ENCODE measurements around the gene TARBP2.
A peak's percentile ranks its signal among the peaks of the same experiment; 100 is the strongest.

Gene TARBP2, protein sequence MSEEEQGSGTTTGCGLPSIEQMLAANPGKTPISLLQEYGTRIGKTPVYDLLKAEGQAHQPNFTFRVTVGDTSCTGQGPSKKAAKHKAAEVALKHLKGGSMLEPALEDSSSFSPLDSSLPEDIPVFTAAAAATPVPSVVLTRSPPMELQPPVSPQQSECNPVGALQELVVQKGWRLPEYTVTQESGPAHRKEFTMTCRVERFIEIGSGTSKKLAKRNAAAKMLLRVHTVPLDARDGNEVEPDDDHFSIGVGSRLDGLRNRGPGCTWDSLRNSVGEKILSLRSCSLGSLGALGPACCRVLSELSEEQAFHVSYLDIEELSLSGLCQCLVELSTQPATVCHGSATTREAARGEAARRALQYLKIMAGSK

DNA sequence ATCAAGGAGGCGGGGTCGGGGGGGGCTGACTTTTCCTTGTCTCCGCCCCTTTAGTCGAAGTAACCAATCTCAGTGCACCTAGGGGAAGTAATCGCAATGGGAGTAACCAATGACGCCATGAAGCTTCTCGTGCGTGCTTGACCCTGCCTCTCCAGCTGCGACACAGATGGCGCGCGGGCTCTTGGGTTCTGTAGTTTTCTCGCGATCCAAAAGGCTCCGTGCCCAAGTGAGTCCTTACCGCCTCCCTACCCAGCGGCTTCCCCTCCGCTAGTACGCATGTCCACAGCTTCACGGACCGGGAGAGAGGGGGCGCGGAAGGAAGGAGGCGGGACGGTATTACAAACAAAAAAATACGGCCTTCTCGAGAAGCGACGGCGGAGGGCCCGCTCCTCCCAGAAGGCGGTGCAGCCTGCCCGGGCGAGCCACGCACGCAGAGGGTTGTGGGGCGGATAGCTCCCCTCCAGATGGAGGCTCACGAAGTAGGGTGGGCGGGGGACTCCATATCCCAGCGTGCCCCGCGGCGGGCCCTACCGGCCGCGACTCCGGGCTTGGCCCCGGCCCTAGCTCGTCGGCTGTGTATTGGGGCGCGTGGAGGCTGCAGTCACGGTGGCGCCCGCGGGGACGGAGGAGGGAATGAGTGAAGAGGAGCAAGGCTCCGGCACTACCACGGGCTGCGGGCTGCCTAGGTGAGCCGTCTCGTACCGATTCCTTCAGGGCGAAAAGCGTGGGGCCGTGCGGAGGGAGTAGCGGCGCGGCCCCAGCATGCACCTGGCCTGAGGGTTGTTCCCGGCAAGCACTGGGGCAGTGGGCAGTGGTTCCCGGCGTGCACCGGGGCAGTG lies at the start of gene TARBP2:
TSS of gene TARBP2 (plus strand) at position 508 of the 839 bp plus-strand sequence. CDS start at position 634, 126 bp downstream.
- peak; percentile 95 for DNase-seq

DNA sequence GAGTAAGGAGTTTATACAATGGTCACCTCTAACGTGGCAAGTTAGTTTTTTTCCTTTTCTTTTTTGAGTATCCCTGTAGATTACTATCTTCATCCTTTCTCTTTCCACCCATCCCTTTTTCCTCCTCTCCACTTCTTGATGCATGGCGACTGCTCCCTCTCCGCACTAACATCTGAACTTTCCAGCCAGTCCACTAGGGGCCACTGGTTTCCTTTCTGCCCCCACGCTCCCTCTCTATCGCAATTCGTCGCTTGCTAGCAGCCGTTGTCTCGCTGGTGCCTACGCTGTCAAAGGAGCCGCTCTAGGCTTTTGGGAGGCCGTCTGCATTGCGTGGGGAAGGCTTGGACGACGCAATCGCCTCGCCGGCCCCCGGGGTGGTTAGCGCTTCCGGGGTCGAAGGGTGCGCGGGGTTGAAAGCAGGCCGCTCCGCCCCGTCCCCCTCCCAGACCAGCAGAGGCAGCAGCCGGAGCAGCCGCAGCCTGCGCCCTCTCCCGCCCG lies 49.4 kb upstream of the TARBP2 start, which contains the start of gene PCBP2:
TSS of gene PCBP2 (plus strand) at position 442 of the 498 bp plus-strand sequence. CDS start 2,699 bp downstream, outside the sequence.
- peak; percentile 98 for DNase-seq

DNA sequence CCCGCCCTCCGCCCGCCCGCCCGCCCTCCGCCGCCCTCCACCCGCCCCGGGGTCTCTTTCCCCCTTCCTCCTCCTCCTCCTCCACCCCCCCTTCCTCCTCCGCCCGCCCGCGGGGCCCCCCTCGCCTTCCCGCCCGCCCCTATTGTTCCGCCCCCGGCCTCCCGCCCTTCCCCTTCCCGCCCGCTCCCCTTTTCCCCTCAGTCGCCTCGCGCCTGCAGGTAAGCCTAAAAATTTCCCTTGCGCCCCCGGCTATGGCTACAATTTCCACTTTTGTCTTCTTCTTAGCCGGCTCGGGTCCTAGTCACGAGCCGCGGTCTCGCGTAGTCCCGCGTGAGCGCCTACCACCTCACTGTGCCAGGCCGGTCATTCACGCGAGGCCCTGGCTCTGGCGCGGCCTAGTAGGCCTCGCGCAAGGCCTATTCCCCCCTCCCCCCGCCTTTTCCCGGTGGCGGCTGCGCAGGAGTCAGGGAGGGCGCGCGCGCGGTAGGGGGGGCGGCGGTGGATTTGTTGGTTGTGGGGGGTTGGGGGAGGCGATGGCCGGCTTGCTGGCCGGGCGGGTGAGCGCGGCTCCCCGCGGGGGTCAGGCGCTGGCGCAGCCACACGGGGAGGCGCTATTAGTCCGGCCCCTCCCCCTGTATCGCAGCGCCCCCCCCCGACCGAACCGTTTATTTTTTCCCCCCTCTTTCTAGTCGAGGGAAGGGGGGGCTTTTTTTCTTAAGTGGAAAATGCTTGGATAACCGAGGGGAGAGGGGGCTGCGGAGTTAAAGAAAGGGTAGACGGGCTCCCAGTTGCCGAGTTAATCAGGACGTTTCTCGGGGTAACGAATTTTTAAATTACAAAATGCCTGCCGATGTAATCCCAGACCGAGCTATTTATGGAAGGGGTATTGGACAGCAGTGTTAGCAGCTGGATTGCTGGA lies 48.7 kb upstream of the TARBP2 start:
- peak; percentile 86 for DNase-seq

DNA sequence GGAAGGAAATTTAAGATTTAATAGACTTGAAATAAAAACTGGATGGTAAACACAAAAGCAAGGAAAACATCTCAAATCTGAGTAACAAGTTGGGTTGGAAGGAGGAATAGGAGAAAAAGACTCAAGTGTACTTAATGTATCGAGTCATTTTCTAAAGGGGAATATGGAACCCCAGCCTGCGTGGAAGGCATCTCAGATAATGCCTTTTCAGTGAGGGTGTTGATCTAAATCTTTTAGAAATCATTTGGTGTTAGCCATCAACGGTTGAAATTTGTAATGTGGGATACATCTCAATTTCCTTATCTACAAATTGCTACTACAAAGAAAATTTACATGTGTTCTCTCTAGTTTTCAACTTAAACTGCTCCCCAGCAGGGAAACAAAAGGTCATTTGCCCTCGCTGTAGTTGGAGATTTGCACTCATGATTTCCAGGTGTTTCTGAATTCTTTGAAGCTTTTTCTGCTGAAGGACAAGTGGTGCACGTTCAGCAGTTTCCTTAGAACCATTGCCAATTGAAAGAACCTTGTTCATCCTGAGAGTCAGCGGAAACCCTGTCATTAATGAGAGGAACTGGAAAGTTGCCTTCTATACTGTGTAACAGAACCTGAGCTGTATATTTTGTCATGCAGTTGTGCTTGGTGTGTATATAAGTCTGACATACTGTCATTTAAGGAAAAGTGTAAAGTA lies 47.0 kb upstream of the TARBP2 start:
- no peak for DNase-seq

DNA sequence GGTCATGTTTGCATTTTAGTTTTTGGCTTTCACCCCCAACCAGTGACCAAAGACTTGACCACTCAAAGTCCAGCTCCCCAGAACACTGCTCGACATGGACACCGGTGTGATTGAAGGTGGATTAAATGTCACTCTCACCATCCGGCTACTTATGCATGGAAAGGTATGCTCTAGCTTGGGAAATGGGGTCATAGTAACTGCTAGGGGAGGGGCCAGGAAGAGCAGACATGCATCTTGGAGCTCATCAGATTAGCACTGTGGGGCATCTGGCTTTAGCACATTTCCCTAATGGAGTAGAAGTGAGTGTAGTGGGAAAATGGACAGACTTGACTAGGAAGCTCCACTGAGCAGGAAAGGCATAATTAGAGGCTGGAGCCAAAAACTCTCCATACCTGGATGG lies 46.4 kb upstream of the TARBP2 start:
- no peak for DNase-seq

DNA sequence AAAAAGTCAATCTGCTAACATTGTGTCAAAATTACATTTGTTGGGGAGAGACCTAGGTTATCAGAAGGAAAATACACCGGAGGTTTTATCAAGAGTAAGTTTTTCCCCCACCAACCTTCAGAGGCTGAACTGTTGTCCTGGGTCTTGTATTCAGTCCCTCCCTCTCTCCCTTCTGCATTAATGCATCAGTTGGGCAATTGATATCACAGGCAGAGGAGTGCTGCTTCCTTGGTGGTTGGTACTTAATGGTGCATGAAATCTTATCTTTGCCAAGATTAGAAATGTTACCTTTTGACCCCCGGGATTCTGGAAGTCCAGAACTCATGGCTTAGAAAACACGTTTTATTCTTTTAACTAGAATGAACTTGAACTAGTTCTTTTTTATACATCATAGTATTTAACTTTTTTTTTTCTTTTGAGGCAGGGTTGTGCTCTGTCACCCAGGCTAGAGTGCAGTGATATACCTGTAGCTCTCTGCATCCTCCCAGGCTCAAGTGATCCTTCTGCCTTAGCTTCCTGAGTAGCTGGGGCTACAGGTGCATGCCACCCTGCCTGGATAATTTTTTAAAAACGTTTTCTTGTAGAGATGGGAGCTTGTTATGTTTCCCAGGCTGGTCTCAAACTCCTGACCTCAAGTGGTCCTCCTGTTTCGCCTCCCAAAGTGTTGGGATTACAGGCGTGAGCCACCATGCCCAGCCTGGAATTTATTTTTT lies 44.3 kb upstream of the TARBP2 start:
- no peak for DNase-seq

DNA sequence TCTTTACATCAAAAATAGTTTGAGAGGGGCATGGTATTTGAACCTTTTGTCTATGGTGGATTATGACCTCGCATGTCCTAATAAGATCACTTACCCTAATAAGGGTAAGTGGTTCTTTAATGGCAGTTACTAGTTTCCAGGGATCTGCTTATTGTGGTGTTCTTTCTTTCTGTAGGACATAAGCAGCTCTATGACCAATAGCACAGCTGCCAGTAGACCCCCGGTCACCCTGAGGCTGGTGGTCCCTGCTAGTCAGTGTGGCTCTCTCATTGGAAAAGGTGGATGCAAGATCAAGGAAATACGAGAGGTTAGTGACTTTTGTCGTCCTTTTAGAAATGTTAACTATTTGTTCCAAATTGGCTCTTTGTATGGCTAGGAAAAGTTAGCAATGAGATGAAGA lies 42.0 kb upstream of the TARBP2 start:
- DNase-seq: no peak

DNA sequence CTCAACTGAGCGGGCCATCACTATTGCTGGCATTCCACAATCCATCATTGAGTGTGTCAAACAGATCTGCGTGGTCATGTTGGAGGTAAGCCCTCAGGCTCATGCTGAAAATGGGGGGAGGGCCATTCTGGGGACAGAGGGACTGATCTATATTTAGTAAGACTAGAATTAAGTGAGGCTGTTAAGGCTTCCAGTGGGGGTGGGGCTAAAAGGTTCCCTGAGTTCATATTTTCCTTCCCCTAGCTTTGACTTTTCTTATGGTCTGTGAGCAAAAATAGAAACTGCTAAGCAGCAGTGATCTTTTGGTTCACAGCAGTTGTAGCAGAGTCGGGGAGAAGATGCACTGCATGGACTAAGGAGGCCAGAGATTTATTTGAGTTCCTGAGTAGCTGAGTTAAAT lies 40.0 kb upstream of the TARBP2 start:
- DNase-seq: no peak

DNA sequence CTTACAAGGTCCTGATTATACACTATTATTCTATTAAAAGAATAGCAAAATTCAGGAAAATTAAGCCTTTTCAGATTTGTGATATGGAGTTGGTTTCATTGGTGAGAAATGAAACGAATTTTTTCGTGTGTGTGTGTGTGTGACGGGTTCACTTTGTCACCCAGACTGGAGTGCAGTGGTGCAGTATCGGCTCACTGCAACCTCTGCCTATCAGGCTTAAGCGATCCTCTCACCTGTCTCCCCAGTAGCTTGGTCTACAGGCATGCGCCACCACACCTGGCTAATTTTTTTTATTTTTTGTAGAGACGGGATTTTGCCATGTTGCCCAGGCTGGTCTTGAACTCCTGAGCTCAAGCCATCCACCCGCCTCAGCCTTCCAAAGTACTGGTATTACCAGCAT lies 39.5 kb upstream of the TARBP2 start:
- DNase-seq: no peak

DNA sequence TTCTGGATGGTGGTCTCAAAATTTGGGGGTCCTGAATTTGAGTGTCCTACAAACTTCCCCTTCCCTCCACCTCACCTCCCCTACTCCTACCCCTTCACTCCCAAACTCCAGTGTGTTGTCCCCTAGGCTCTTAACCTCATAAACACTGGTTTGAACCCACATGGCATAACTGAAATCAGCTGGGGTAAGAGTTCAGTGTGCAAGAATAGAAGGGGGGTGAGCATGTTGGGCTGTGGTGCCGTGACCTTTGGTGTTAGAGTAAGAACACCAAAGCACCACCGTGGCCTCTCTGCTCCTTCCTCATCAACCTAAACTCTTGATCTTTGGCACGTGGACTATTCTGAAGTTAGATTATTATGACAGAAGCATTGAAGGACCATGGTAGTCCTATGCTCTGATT lies 38.1 kb upstream of the TARBP2 start:
- DNase-seq: no peak

DNA sequence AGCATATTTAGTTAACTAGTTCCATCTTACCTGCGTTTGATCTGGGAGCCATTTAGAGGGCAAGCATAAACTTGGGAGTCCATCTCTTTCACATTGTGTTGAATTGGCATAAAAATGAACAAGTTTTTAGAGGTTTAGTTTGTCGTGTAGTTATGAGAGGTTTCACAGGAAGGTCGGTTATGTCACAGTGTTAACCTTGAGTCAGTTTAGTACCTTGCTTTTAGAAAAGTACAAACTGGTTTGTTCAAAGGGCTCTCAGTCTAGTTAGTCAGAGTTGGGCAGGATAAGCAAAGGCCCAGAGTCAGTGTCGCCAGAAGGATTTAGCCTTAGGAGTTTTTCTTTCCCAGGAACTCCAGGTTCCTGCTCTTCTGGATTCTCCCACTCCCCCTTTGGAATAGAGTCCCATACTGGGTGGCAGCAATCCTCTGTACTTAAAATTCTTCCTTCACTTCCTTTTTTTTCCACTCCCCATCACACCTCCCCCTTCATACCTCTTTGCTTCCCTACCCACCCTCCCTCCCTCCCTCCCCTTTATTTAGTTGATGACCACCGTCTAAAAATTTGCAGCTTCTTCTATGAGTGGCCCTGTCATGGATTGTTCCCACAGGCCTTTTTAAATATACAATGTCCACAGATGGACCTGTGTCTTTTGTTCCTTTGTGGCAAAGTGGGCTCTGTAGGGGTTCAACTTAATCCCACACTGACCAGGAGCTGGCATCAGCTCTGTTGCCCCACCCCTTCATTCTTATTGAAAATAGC lies 37.1 kb upstream of the TARBP2 start:
- no peak for DNase-seq

DNA sequence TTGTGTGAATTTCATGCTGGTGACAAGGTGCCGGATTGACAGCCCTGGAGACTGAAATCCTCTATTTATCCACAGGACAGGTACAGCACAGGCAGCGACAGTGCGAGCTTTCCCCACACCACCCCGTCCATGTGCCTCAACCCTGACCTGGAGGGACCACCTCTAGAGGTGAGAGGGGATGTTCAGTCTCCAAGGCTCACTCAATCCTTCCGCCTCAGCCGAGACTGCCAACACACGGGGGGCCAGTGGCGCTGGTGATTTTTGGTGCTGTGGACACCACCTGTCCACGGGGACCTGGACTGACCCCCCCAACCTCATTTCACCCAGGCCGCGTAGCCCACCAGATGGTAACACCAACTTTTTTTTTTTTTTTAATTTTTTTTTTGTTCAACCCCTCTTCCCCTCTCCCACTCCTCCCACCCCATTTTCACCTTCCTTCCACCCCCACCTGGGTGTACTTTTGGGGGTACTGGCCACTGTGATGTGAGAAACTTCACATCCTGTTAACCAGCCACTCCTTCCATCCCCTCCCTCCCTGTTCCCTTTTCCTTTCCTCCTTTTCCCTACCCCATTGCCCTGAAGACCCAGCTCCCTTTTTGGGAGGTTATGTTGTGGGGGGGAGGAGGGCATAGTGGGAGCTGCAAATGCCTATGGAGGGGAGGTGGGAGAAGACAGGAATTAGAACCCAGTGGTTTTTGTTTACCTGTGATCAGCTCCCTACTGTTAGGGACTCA lies 36.2 kb upstream of the TARBP2 start:
- DNase-seq: no peak

DNA sequence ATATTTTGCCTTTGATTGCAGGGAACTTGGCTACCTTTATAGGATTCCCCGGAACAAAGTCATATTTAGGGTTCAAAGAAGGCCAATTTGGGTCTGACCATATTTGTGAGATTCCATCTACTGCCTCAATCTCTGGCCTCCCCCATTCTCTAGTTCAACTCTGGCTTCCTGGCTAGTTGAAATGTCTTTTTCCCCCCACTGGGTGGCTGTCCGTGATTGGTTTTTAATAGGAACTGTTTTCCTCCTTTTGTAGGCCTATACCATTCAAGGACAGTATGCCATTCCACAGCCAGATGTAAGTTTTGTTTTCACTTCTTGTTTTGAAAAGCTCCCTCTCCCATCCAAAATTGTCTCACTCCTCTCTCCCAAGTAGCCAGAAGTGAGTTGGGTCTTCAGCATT lies 35.4 kb upstream of the TARBP2 start:
- DNase-seq: no peak

DNA sequence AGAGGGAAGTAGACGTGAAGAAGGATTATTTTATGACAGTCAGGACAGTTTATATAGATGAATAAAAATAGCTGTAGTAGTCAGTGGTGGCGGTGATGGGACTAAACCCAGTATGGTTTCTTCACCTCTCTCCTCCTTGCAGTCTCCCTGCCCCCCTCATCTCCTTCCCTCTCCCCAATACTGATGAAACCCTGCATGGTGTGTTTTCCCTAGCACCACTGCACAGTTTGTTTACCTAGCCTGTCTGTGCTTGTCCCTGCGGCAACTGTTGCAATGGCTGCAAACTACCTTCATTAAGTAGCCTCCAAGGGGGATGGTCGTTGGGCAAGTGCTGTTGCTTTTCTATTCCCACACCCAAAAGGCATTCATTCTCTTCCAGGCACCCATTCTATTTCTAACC lies 34.4 kb upstream of the TARBP2 start:
- no peak for DNase-seq

DNA sequence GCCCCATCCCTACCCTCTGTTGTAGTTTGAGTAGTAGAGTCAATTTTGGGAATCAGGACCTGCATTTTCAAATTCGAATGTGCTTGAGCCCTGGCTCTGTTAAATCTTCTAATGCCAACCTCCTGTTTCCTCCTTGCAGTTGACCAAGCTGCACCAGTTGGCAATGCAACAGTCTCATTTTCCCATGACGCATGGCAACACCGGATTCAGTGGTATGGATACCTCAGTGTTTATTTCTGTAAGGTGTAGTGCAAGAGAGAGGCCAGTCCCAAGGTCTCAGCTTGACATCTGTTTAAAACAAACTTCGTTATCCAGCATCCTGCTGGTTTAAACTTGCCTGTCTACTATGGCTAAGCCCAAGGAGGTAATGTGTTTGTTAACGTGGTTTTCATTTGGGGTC lies 34.0 kb upstream of the TARBP2 start:
- no peak for DNase-seq

DNA sequence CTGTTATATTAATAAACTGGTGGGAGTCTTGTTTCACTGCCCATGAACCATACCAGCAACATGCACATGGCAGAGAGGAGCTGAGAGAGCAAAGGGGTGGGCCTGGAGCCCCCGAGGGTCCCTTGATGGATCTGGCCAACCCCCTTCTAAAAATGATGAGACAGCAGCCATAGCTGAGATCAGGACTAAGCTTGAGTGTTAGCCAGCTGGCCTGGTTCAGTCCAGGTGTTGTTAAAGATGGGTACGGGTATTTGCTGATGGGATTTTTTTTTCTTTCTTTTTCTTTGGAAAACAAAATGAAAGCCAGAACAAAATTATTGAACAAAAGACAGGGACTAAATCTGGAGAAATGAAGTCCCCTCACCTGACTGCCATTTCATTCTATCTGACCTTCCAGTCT lies 33.2 kb upstream of the TARBP2 start:
- DNase-seq: no peak

DNA sequence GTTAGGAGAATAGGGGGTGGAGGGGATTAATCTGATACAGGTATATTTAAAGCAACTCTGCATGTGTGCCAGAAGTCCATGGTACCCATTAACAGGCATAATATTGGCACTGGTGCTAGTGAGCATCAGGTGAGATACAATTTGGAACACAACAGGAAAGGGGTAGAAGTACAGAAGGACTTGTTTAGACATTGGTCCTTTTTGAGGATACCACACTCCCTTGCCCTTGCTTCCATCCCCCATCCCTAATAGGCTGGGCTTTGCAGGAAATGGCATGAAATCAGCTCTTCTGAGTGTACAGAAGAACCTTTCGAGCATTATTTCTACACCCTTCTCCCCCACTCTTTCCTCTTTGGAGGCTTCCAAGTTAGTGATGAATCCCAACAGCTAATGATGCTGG lies 32.8 kb upstream of the TARBP2 start:
- DNase-seq: no peak

DNA sequence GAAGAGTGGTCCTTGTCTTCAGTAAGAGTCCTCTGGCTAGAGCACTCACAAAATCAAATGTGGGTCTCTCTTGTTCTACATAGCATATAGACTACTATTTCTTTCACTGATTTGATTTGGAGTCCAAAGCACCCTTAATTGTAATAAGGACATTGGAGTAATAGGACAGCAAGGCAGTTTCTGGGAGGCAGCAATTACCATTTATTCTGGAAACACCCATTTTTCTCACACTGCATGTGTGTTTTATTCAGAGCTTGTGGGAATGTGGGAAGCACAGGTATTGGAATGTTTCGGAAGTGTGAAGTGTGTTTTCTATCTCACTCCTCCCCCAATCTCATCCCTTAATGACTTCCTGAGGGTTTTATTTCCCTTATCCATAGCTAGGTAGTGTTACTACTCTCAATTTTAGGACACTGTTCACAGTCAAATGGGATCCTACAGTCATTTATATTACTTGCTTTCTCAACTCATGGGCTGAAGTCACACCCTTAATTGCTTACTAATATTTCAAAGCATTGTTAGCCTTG lies 29.0 kb upstream of the TARBP2 start:
- DNase-seq: no peak

DNA sequence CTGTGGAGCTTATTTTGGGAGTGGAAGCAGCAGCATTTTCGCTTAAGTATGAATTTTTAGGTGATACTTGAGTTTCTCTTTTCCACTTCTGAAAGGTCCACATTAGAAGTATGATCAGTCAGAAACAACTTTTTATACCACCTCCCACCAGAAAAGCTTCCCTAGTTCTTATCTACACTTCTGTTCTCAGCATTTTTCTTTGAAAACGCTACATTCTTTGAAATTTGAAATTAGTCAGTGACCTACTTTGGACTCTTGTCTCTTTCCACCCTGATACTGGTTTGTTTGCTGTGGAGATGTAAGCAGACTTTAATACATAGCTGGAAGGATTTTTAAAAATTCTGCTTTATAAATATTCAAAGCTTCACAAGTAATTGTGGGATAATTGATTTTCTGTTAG lies 27.0 kb upstream of the TARBP2 start:
- DNase-seq: no peak

DNA sequence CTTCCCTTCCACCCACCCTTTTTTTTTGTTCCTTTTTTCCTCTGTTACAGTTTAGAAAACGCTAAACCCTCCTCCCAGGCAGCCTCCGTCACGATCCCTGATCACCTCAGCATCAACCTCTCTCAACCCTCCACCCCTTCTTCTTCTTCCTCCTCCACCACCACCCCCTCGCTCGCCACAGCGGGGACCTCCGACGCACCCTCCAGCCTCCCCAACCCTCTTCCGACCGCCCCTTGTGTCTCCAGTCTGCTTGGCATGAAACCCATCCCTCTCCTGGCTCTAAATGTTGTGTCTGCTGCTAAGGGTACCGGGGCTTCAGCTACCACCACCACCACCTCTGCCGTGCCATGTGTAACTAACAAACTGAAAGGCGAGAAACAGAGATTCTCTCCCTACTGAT lies 26.3 kb upstream of the TARBP2 start:
- DNase-seq: no peak

Measured in NCI-H510A (cell line).